Heart right ventricle (tissue), 16 donors: ENCODE data around the gene CCDC157. TPM values are rescaled to one million over a fixed set of nuclear protein-coding genes. Genes with fewer than 3 reads are reported as not detected.

Experiments used
- ATAC-seq, 8 donors: fragments of 200-7000 bp; cut with Tn5 transposase; one replicate each; pipeline ENCODE4 v1.9.1; 2020; ENCODE audit warnings: mild to moderate bottlenecking in 8 of 8, moderate library complexity in 8 of 8, moderate number of reproducible peaks in 1 of 8
- DNase-seq, 2 donors: peaks; one replicate each; pipeline ENCODE4 v3.0.0-alpha.2; 2020
- H3K27ac ChIP-seq, 10 donors: fragments of 200-600 bp; sonication (generic) in 2 of 10; one replicate each; pipeline versions ENCODE4 v1.5.0 to v1.8.0; 2020 to 2022; ENCODE audit warnings: mild to moderate bottlenecking in 3 of 10
- H3K27me3 ChIP-seq, 7 donors: fragments of 200-600 bp; one replicate each; pipeline ENCODE4 v1.8.0; 2021 to 2022; ENCODE audit warnings: mild to moderate bottlenecking in 2 of 7
- H3K36me3 ChIP-seq, 9 donors: fragments of 200-600 bp; sonication (generic) in 1 of 9; one replicate each; pipeline versions ENCODE4 v1.5.0 to v1.8.0; 2020 to 2022; ENCODE audit warnings: mild to moderate bottlenecking in 2 of 9
- H3K4me1 ChIP-seq, 9 donors: fragments of 200-600 bp; sonication (generic) in 1 of 9; one replicate each; pipeline versions ENCODE4 v1.5.0 to v1.8.0; 2020 to 2022; ENCODE audit warnings: mild to moderate bottlenecking in 4 of 9
- H3K4me3 ChIP-seq, 10 donors: fragments of 200-600 bp; sonication (generic) in 2 of 10; one replicate each; pipeline versions ENCODE4 v1.5.0 to v1.8.0; 2020 to 2022; ENCODE audit warnings: mild to moderate bottlenecking in 7 of 10, moderate library complexity in 2 of 10
- H3K9me3 ChIP-seq, 11 donors: fragments of 200-600 bp in 10 of 11; sonication (generic) in 2 of 11; one replicate each; pipeline versions ENCODE4 v1.5.0 to v1.8.0; 2013 to 2022; ENCODE audit warnings: mild to moderate bottlenecking in 2 of 11, control low read depth in 1 of 11, moderate library complexity in 1 of 11
- WGBS, 2 donors: extraction: QIAGEN DNeasy Blood & Tissue Kit; methylation state at CpG; one replicate each; pipeline ENCODE4 v1.1.7; 2013; ENCODE audit warnings: inconsistent platforms in 1 of 2; 5-methylcytosine and 5-hydroxymethylcytosine counted together
- intact Hi-C, 10 donors: fragments of 100-400 bp; cut with DNase I; formaldehyde crosslinking; loops; one replicate each; pipeline versions ENCODE4 v1.11.1 to v1.14.2; 2022
- polyA plus RNA-seq, 2 donors: library from polyadenylated mRNA; stranded (reverse); fragments of 200-250 nt; gene quantifications; one replicate each; pipeline ENCODE4 v1.2.3, GENCODE V29; 2013
- total RNA-seq, 10 donors: library from RNA; stranded (reverse); fragmentation: NEBNext Ultra II Directional in 3 of 10; extraction: Animal tissue kit (Norgen Biotek cat#: 25700) in 3 of 10; gene quantifications; one replicate each; pipeline versions ENCODE4 v1.2.1 to v1.2.4, GENCODE V29; 2021 to 2023
- TF ChIP-seq, protein P1 (sequence below), 9 donors: fragments of 200-600 bp; sonication (generic) in 2 of 9; IDR thresholded peaks; one replicate each; pipeline versions ENCODE4 v1.5.0 to v1.8.0; 2021 to 2022; ENCODE audit warnings: antibody characterized with exemption in 9 of 9, mild to moderate bottlenecking in 5 of 9, moderate library complexity in 1 of 9
- donor health status: Arrhythmogenic right ventricular cardiomyopathy.
- donor health status: ischemic (EF 13 %, LVEDD 7.1; RV severe dilation, severe dysfunction).
- donor health status: healthy with polysubstance abuse.
- donor health status: DM: no; HTN: yes; CAD: no.
- donor health status: DM: no; HTN: no; CAD: no.
- donor health status: ischemic (EF 25% LVEDD 6.9; RV normal size, moderate dysfunction).
- donor health status: ischemic (EF 25% LVEDD 5.7; RV mildly dilated, moderate dysfunction).
- donor health status: healthy.
- donor health status: DM: yes; HTN: yes; CAD: no.
- donor health status: Ischemic cardiomyopathy.
- donor health status: ischemic (EF 35%, LVEDD 5.7; RV mildly dilated, moderate dysfunction).
- donor health status: nonischemic (EF 11% LVEDD 7.7; RV severe dilation, severe dysfunction).
- donor health status: DM: yes; HTN: yes; CAD: no.
- donor health status: PGD.
- donor health status: ischemic (EF 29% LVEDD 5.4; RV normal size, mild dysfunction).
- donor health status: nonischemic (EF 23%, LVEDD 6.1; RV moderate dilation, normal function).

Gene CCDC157
- total and polyA plus RNA-seq, 12 donors, result 0.11 to 1.2 (median 0.91) TPM

DNA sequence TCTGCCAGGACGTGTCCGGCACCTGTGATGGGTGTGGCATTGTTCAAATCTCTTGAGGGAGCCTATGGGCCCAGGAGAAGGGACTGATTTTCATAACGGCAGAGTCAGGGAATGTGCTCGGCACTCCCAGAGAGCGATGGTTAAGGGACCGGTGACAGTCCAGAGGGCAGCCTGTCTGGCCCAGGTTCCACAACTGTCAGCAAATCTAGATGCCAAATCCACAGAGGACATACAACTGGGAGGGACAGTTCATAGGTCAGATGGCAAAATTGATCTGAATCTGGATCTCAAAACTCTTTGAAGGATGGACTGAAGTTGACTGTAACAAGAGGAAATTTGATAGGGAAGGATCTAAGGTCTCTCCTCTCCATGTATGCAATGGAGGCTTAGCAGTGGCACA, 47.5 kb downstream of the CCDC157 start:
- TF ChIP-seq, protein P1, sequence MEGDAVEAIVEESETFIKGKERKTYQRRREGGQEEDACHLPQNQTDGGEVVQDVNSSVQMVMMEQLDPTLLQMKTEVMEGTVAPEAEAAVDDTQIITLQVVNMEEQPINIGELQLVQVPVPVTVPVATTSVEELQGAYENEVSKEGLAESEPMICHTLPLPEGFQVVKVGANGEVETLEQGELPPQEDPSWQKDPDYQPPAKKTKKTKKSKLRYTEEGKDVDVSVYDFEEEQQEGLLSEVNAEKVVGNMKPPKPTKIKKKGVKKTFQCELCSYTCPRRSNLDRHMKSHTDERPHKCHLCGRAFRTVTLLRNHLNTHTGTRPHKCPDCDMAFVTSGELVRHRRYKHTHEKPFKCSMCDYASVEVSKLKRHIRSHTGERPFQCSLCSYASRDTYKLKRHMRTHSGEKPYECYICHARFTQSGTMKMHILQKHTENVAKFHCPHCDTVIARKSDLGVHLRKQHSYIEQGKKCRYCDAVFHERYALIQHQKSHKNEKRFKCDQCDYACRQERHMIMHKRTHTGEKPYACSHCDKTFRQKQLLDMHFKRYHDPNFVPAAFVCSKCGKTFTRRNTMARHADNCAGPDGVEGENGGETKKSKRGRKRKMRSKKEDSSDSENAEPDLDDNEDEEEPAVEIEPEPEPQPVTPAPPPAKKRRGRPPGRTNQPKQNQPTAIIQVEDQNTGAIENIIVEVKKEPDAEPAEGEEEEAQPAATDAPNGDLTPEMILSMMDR (IDR thresholded peaks at IDR 0.05), result no peak
- H3K36me3 ChIP-seq, result peaks cover 0 to 27% (median 0%) of the 10 kb centered on the region in 9 donors
- H3K9me3 ChIP-seq, result no peaks in the 10 kb centered on the region
- H3K27me3 ChIP-seq, result no peaks in the 10 kb centered on the region
- no peak overlapping the region for H3K27ac ChIP-seq
- intact Hi-C loops, result no loop called here
- no peak overlapping the region for H3K4me3 ChIP-seq
- peaks cover 0 to 4% (median 0%) of the 10 kb centered on the region in 9 donors for H3K4me1 ChIP-seq
- no peak for ATAC-seq
- DNase-seq, result no peak
- WGBS, 2 donors, result 81 to 85% methylated on average over 6 of the region's 6 CpGs

DNA sequence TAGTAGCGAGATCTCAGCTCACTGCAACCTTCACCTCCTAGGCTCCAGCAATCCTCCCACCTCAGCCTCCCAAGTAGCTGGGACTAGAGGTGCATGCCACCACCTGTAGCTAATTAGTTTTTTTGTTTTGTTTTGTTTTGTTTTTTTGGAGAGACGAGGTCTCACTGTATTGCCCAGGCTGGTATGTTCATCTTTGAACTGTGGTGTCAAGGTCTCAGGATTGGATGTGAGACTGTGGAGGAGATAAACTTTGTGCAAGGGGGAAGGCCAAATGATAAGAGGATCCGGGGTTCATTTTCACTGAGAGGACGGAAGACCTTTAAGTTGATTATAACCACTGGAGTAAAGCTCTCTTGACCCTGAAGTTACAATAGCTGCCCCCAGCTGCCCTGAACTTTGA, 48.9 kb downstream of the CCDC157 start:
- ATAC-seq (no peak), DNase-seq (no peak)
- Histone ChIP-seq H3K9me3 (no peaks in the 10 kb centered on the region), H3K27ac (no peak overlapping the region), H3K27me3 (no peaks in the 10 kb centered on the region), H3K4me3 (no peak overlapping the region), H3K36me3 (peaks cover 0 to 42% (median 0%) of the 10 kb centered on the region in 9 donors), H3K4me1 (peaks cover 0 to 4% (median 0%) of the 10 kb centered on the region in 9 donors)
- TF ChIP-seq, protein P1 (IDR thresholded peaks at IDR 0.05), result no peak
- intact Hi-C loops, result no loop called here
- 55 to 61% methylated on average over 4 of the region's 4 CpGs for WGBS, 2 donors

DNA sequence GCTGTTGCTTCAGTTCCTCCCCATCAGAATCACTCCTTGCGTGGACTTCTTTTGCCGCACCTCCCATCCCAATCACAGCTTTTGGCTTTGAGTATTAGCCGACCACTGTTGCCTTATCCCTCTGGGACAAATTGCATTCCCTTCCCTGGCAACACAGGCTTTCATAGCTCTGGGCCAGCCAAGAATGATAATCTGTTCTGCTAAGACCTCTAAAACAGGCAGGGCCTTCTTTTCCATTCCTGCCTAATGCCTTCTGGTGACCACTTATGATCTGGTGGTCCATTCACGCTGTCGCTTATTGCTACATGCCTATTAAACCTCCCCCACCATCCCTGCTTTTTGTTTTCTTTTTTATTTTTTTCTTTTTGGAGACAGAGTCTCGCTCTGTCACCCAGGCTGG, 49.6 kb downstream of the CCDC157 start:
- H3K36me3 ChIP-seq, result peaks cover 0 to 48% (median 0%) of the 10 kb centered on the region in 9 donors
- no peak for DNase-seq
- no peak overlapping the region for H3K4me3 ChIP-seq
- H3K27me3 ChIP-seq, result no peaks in the 10 kb centered on the region
- 72 to 92% methylated on average over 6 of the region's 6 CpGs for WGBS, 2 donors
- no peak for ATAC-seq
- intact Hi-C loops, result no loop called here
- TF ChIP-seq, protein P1 (IDR thresholded peaks at IDR 0.05), result no peak
- no peaks in the 10 kb centered on the region for H3K9me3 ChIP-seq
- no peak overlapping the region for H3K27ac ChIP-seq
- H3K4me1 ChIP-seq, result peaks cover 0 to 4% (median 0%) of the 10 kb centered on the region in 9 donors

DNA sequence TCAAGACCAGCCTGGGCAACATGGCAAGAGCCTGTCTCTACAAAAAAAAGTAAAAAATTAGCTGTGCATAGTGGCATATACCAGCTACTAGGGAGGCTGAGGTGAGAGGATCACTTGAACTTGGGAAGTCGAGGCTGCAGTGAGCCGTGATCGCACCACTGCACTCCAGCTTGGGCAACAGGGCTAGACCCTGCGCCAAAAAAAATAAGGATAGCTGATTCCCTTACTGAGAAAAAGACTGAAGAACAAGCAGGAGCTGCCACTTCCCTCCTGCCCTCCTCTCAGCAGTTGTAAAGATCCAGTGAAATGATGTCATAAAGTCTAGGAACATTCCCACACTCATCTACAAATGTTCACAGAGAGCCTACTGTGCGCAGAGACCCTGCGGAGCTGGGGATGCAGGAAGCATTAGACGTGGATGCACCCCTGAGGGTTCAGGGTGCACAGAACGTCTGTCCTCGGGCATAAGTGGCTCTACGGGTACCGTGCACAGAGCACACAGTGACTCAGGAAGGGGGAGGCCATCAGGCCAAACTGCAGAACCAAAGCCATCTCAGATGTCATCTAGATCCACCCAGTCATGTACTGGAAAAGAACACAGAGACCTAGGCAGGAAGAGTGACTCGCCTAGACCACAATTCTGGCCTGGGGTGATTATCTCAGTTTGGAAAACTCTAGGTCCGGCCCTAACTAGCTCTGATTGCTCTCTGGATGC, 51.7 kb downstream of the CCDC157 start:
- ATAC-seq, result peak in 3 of 8 donors; percentile 16 to 57 (median 43)
- no peak for DNase-seq
- TF ChIP-seq, protein P1 (IDR thresholded peaks at IDR 0.05), result no peak
- Histone ChIP-seq H3K9me3 (no peaks in the 10 kb centered on the region), H3K4me1 (no peaks in the 10 kb centered on the region), H3K27ac (no peak overlapping the region), H3K27me3 (no peaks in the 10 kb centered on the region), H3K36me3 (peaks cover 0 to 59% (median 0%) of the 10 kb centered on the region in 9 donors), H3K4me3 (no peak overlapping the region)
- intact Hi-C loops, result no loop called here
- 81 to 85% methylated on average over 13 of the region's 13 CpGs for WGBS, 2 donors
